SK-N-SH treated with all-trans-retinoic acid at 6 μM for 48 hours (cell line): Measurements from ENCODE around the gene ARID1B.

ENCODE experiments used
- ARNTL ChIP-seq: fragments of 450-650 bp; formaldehyde crosslinking; IDR thresholded peaks from 2 replicates; pipeline ENCODE4 v1.5.0; 2020; ENCODE audit warnings: low read depth, mild to moderate bottlenecking, moderate library complexity, borderline replicate concordance
- BACH2 ChIP-seq: fragments of 250-450 bp; sonication (Bioruptor Pico); IDR thresholded peaks from 2 replicates; pipeline ENCODE4 v1.9.0; 2021; ENCODE audit warnings: mild to moderate bottlenecking, borderline replicate concordance
- CREB5 ChIP-seq: fragments of 250-450 bp; sonication (Bioruptor Pico); IDR thresholded peaks from 2 replicates; pipeline ENCODE4 v1.5.1; 2020; ENCODE audit warnings: low read depth, mild to moderate bottlenecking, moderate library complexity
- GLIS3 ChIP-seq: fragments of 250-450 bp; sonication (Bioruptor Pico); IDR thresholded peaks from 2 replicates; pipeline ENCODE4 v1.5.0; 2020; ENCODE audit warnings: mild to moderate bottlenecking, moderate library complexity
- PATZ1 ChIP-seq: fragments of 250-450 bp; sonication (Bioruptor Pico); IDR thresholded peaks from 2 replicates; pipeline ENCODE4 v1.8.0; 2020; ENCODE audit warnings: mild to moderate bottlenecking, moderate library complexity, borderline replicate concordance
- POU6F1 ChIP-seq: fragments of 250-450 bp; sonication (Bioruptor Pico); IDR thresholded peaks from 2 replicates; pipeline ENCODE4 v1.8.0; 2021; ENCODE audit warnings: low read depth, mild to moderate bottlenecking, moderate library complexity, borderline replicate concordance
- TSHZ2 ChIP-seq: fragments of 250-450 bp; sonication (Bioruptor Pico); IDR thresholded peaks from 2 replicates; pipeline ENCODE4 v1.5.0; 2020; ENCODE audit warnings: mild to moderate bottlenecking, moderate library complexity
- ZFP3 ChIP-seq: fragments of 250-450 bp; sonication (Bioruptor Pico); IDR thresholded peaks from 2 replicates; pipeline ENCODE4 v1.5.0; 2020; ENCODE audit warnings: mild to moderate bottlenecking, moderate library complexity
- ZFP30 ChIP-seq: fragments of 450-650 bp; formaldehyde crosslinking; IDR thresholded peaks from 2 replicates; pipeline ENCODE4 v1.5.0; 2022; ENCODE audit warnings: mild to moderate bottlenecking, moderate library complexity
- ZNF8 ChIP-seq: fragments of 450-650 bp; formaldehyde crosslinking; IDR thresholded peaks from 2 replicates; pipeline ENCODE4 v1.5.0; 2020; ENCODE audit warnings: mild to moderate bottlenecking, moderate library complexity

GRCh38 chr6:156771761-156772160, 5.4 kb upstream of the ARID1B start:
- no peak for TF ChIP-seq ZFP3 (CRISPR knock-in tag)
- no peak for TF ChIP-seq CREB5 (CRISPR knock-in tag)
- no peak for TF ChIP-seq POU6F1 (CRISPR knock-in tag)
- TF ChIP-seq PATZ1 (CRISPR knock-in tag): no peak
- no peak for TF ChIP-seq ZNF8 (CRISPR knock-in tag)
- TF ChIP-seq BACH2 (CRISPR knock-in tag): no peak
- TF ChIP-seq ZFP30 (CRISPR knock-in tag): no peak
- no peak for TF ChIP-seq TSHZ2 (CRISPR knock-in tag)
- TF ChIP-seq ARNTL: no peak
- TF ChIP-seq GLIS3: no peak
